CD4-positive, alpha-beta T cell (primary cell): ENCODE results near the gene CHD3. TPM values are rescaled to one million over a fixed set of nuclear protein-coding genes. Genes with fewer than 3 reads are reported as not detected.

Experiments
- ATAC-seq: fragments of 200-7000 bp; cut with Tn5 transposase; one replicate; pipeline ENCODE4 v1.10.0; 2022; ENCODE audit warnings: mild to moderate bottlenecking; ENCODE audit not compliant: poor library complexity
- CTCF ChIA-PET: fragments of 350-600 bp; sonication (Branson Sonifier 250); formaldehyde crosslinking; loops from one replicate; lab custom pipeline; 2021; ENCODE audit warnings: antibody characterized with exemption, inconsistent platforms; lab: Charles Lee
- POLR2A ChIA-PET: fragments of 350-600 bp; sonication (Branson Sonifier 250); formaldehyde crosslinking; loops from one replicate; lab custom pipeline; 2021; ENCODE audit warnings: antibody characterized with exemption, inconsistent platforms; lab: Charles Lee
- DNase-seq, 14 experiments: peaks; one replicate each; pipeline ENCODE4 v3.0.0-alpha.2; 2013 to 2020; ENCODE audit warnings: mixed read lengths in 2 of 14
- H3K27ac ChIP-seq, 2 donors: one replicate each; pipeline versions ENCODE4 v1.5.1 to v1.7.0; 2013; ENCODE audit warnings: low read length in 2 of 2, low read depth in 1 of 2, mild to moderate bottlenecking in 1 of 2
- H3K27me3 ChIP-seq, 2 experiments: 1 replicate in 1 of 2; 2 replicates in 1 of 2; pipeline versions ENCODE4 v1.6.1 to v1.7.0; 2013; ENCODE audit warnings: low read length in 2 of 2, control low read depth in 1 of 2, mild to moderate bottlenecking in 1 of 2, moderate library complexity in 1 of 2; ENCODE audit not compliant: insufficient read depth in 2 of 2, control insufficient read depth in 1 of 2
- H3K36me3 ChIP-seq: one replicate; pipeline ENCODE4 v1.6.1; 2013; ENCODE audit warnings: low read length, control low read depth; ENCODE audit not compliant: insufficient read depth
- H3K4me1 ChIP-seq: one replicate; pipeline ENCODE4 v1.6.1; 2013; ENCODE audit warnings: low read length, control low read depth; ENCODE audit not compliant: insufficient read depth
- H3K4me3 ChIP-seq: one replicate; pipeline ENCODE4 v1.5.1; 2013; ENCODE audit warnings: mild to moderate bottlenecking, low read length, moderate library complexity
- H3K9me3 ChIP-seq, 2 experiments: 1 replicate in 1 of 2; 2 replicates in 1 of 2; pipeline versions ENCODE4 v1.6.1 to v1.7.0; 2013; ENCODE audit warnings: low read length in 2 of 2, mild to moderate bottlenecking in 2 of 2, control low read depth in 1 of 2, moderate library complexity in 1 of 2; ENCODE audit not compliant: control insufficient read depth in 1 of 2, insufficient read depth in 1 of 2
- H3K27ac Mint-ChIP-seq: one replicate; pipeline ENCODE4 v1.8.0; 2020; ENCODE audit warnings: mixed read lengths
- H3K27me3 Mint-ChIP-seq: one replicate; pipeline ENCODE4 v1.8.0; 2021; ENCODE audit warnings: mixed read lengths
- H3K36me3 Mint-ChIP-seq: one replicate; pipeline ENCODE4 v1.8.0; 2021; ENCODE audit warnings: low read depth, mixed read lengths
- H3K4me1 Mint-ChIP-seq: one replicate; pipeline ENCODE4 v1.8.0; 2021; ENCODE audit warnings: low read depth, mixed read lengths
- H3K4me3 Mint-ChIP-seq: one replicate; pipeline ENCODE4 v1.8.0; 2020; ENCODE audit warnings: mild to moderate bottlenecking, mixed read lengths
- H3K9me3 Mint-ChIP-seq: one replicate; pipeline ENCODE4 v1.8.0; 2020; ENCODE audit warnings: mixed read lengths
- intact Hi-C, 2 experiments: fragments of 100-400 bp; cut with DNase I in 1 of 2; cut with micrococcal nuclease in 1 of 2; formaldehyde crosslinking; loops; one replicate each; pipeline versions ENCODE4 v1.15.1 to v1.9.0; 2023 to 2025; cut with DNase I, micrococcal nuclease
- total RNA-seq, 174 experiments: library from RNA in 2 of 174; stranded (reverse) in 2 of 174; gene quantifications; one replicate each; pipeline ENCODE4 v1.2.3 and lab custom pipeline; 2021 to 2026
- TF ChIP-seq, protein P1 (sequence below): fragments of 200-600 bp; IDR thresholded peaks from one replicate; pipeline ENCODE4 v1.8.0; 2022; ENCODE audit warnings: antibody characterized with exemption, mild to moderate bottlenecking

The CHD3 gene
- total RNA-seq, 2 experiments from 2014 or later: 263 to 297 TPM

- H3K4me3 ChIP-seq: no peak overlapping the region
- no peaks in the 10 kb centered on the region for H3K27me3 ChIP-seq
- ATAC-seq (no peak), DNase-seq (no peak)
- TF ChIP-seq, protein P1, sequence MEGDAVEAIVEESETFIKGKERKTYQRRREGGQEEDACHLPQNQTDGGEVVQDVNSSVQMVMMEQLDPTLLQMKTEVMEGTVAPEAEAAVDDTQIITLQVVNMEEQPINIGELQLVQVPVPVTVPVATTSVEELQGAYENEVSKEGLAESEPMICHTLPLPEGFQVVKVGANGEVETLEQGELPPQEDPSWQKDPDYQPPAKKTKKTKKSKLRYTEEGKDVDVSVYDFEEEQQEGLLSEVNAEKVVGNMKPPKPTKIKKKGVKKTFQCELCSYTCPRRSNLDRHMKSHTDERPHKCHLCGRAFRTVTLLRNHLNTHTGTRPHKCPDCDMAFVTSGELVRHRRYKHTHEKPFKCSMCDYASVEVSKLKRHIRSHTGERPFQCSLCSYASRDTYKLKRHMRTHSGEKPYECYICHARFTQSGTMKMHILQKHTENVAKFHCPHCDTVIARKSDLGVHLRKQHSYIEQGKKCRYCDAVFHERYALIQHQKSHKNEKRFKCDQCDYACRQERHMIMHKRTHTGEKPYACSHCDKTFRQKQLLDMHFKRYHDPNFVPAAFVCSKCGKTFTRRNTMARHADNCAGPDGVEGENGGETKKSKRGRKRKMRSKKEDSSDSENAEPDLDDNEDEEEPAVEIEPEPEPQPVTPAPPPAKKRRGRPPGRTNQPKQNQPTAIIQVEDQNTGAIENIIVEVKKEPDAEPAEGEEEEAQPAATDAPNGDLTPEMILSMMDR: no peak
- H3K9me3 ChIP-seq: no peaks in the 10 kb centered on the region
- intact Hi-C loops: loop anchor here (5.0 to 10.0 kb wide), 6 partner anchors 46 to 392 kb away; no protein-coding TSS in a partner anchor
- Mint-ChIP-seq H3K27me3 (no peaks in the 10 kb centered on the region), H3K36me3 (peaks cover 65% of the 10 kb centered on the region), H3K27ac (peak overlapping the region; percentile 39), H3K4me1 (peaks cover 20% of the 10 kb centered on the region), H3K9me3 (no peaks in the 10 kb centered on the region), H3K4me3 (no peak overlapping the region)
- ChIA-PET CTCF (interaction anchor here (1.0 to 3.6 kb wide), 3 partner anchors 76 to 167 kb away, joined by 3 to 49 read pairs (median 4); no protein-coding TSS in a partner anchor), POLR2A (interaction anchor here (1.2 kb wide), 1 partner anchor 79 kb away, joined by 3 read pairs; no protein-coding TSS in a partner anchor)
- peaks cover 68% of the 10 kb centered on the region for H3K36me3 ChIP-seq
- H3K27ac ChIP-seq: no peak overlapping the region
- H3K4me1 ChIP-seq: peaks cover 22% of the 10 kb centered on the region
These were observed 22.1 kb downstream of the CHD3 start for GRCh38 chr17:7910711-7911110.

GRCh38 chr17:7911116-7911515 lies 22.5 kb downstream of the CHD3 start:
- Histone ChIP-seq H3K36me3 (peaks cover 64% of the 10 kb centered on the region), H3K27me3 (no peaks in the 10 kb centered on the region), H3K9me3 (no peaks in the 10 kb centered on the region), H3K4me3 (no peak overlapping the region), H3K4me1 (peaks cover 24% of the 10 kb centered on the region), H3K27ac (no peak overlapping the region)
- intact Hi-C loops: loop anchor here (5.0 to 10.0 kb wide), 6 partner anchors 46 to 391 kb away; no protein-coding TSS in a partner anchor
- ATAC-seq (no peak), DNase-seq (no peak)
- ChIA-PET POLR2A (interaction anchor here (0.8 to 1.2 kb wide), 2 partner anchors 79 to 245 kb away, joined by 3 read pairs; no protein-coding TSS in a partner anchor), CTCF (interaction anchor here (1.0 to 3.6 kb wide), 3 partner anchors 76 to 167 kb away, joined by 3 to 49 read pairs (median 4); no protein-coding TSS in a partner anchor)
- TF ChIP-seq, protein P1: no peak
- Mint-ChIP-seq H3K36me3 (peaks cover 61% of the 10 kb centered on the region), H3K27ac (no peak overlapping the region), H3K4me1 (peaks cover 20% of the 10 kb centered on the region), H3K4me3 (no peak overlapping the region), H3K9me3 (no peaks in the 10 kb centered on the region), H3K27me3 (no peaks in the 10 kb centered on the region)

- peak in 8 of 14 experiments; percentile 20 to 90 (median 52) for DNase-seq
- H3K27ac Mint-ChIP-seq: peak overlapping the region; percentile 19
- Histone ChIP-seq H3K4me1 (peaks cover 35% of the 10 kb centered on the region), H3K27ac (peak overlapping the region in 1 of 2 donors; percentile 8), H3K36me3 (peaks cover 45% of the 10 kb centered on the region), H3K4me3 (no peak overlapping the region), H3K9me3 (no peaks in the 10 kb centered on the region), H3K27me3 (no peaks in the 10 kb centered on the region)
- peak; percentile 55 for ATAC-seq
- H3K36me3 Mint-ChIP-seq: peaks cover 42% of the 10 kb centered on the region
- peaks cover 30% of the 10 kb centered on the region for H3K4me1 Mint-ChIP-seq
- peak overlapping the region; percentile 16 for H3K4me3 Mint-ChIP-seq
- ChIA-PET CTCF (interaction anchor here (0.7 to 3.6 kb wide), 16 partner anchors 17 to 188 kb away, joined by 3 to 49 read pairs (median 4); partner anchors contain the start of genes CNTROB, KCNAB3, NAA38 and TRAPPC1), POLR2A (interaction anchor here (0.6 to 2.4 kb wide), 12 partner anchors 10 to 309 kb away, joined by 3 to 22 read pairs (median 4); partner anchors contain the start of genes CNTROB, CYB5D1, NAA38 and TRAPPC1)
- TF ChIP-seq, protein P1: peak; percentile 76
- no peaks in the 10 kb centered on the region for H3K9me3 Mint-ChIP-seq
- no peaks in the 10 kb centered on the region for H3K27me3 Mint-ChIP-seq
- intact Hi-C loops: loop anchor here (1.0 to 10.0 kb wide), 10 partner anchors 24 to 389 kb away; partner anchors contain the start of gene CHD3 (in 1 of the 2)
These were observed 24.4 kb downstream of the CHD3 start for GRCh38 chr17:7912927-7913524.
